ENCODE results near the gene SF3B6.

DNA sequence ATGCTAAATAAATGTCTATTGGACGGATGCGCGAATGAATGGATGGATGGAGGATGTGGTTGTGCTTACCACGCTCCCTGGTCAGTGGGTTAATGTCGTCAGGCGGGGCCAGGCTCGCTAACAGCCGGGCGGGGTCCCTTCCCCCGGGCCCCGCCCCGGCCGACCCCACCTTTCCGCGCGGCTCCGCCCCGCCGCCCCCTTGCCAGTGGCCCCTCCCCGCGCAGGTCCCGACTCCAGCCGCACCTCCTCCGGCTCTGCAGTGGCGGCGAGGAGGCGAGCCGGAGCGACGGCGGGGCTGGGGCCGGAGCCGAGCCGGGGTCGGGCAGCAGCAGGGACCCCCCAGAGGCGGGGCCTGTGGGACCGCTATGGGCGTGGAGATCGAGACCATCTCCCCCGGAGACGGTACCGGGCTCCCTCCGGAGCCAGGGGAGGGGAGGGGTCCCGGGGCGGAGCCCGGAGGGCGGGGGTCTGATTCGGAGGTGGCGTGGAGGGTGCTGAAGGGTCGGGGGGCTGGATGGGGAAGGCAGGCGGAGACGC, 26.6 kb downstream of the SF3B6 start, which contains the start of gene FKBP1B:
- TF ChIP-seq, protein P1, sequence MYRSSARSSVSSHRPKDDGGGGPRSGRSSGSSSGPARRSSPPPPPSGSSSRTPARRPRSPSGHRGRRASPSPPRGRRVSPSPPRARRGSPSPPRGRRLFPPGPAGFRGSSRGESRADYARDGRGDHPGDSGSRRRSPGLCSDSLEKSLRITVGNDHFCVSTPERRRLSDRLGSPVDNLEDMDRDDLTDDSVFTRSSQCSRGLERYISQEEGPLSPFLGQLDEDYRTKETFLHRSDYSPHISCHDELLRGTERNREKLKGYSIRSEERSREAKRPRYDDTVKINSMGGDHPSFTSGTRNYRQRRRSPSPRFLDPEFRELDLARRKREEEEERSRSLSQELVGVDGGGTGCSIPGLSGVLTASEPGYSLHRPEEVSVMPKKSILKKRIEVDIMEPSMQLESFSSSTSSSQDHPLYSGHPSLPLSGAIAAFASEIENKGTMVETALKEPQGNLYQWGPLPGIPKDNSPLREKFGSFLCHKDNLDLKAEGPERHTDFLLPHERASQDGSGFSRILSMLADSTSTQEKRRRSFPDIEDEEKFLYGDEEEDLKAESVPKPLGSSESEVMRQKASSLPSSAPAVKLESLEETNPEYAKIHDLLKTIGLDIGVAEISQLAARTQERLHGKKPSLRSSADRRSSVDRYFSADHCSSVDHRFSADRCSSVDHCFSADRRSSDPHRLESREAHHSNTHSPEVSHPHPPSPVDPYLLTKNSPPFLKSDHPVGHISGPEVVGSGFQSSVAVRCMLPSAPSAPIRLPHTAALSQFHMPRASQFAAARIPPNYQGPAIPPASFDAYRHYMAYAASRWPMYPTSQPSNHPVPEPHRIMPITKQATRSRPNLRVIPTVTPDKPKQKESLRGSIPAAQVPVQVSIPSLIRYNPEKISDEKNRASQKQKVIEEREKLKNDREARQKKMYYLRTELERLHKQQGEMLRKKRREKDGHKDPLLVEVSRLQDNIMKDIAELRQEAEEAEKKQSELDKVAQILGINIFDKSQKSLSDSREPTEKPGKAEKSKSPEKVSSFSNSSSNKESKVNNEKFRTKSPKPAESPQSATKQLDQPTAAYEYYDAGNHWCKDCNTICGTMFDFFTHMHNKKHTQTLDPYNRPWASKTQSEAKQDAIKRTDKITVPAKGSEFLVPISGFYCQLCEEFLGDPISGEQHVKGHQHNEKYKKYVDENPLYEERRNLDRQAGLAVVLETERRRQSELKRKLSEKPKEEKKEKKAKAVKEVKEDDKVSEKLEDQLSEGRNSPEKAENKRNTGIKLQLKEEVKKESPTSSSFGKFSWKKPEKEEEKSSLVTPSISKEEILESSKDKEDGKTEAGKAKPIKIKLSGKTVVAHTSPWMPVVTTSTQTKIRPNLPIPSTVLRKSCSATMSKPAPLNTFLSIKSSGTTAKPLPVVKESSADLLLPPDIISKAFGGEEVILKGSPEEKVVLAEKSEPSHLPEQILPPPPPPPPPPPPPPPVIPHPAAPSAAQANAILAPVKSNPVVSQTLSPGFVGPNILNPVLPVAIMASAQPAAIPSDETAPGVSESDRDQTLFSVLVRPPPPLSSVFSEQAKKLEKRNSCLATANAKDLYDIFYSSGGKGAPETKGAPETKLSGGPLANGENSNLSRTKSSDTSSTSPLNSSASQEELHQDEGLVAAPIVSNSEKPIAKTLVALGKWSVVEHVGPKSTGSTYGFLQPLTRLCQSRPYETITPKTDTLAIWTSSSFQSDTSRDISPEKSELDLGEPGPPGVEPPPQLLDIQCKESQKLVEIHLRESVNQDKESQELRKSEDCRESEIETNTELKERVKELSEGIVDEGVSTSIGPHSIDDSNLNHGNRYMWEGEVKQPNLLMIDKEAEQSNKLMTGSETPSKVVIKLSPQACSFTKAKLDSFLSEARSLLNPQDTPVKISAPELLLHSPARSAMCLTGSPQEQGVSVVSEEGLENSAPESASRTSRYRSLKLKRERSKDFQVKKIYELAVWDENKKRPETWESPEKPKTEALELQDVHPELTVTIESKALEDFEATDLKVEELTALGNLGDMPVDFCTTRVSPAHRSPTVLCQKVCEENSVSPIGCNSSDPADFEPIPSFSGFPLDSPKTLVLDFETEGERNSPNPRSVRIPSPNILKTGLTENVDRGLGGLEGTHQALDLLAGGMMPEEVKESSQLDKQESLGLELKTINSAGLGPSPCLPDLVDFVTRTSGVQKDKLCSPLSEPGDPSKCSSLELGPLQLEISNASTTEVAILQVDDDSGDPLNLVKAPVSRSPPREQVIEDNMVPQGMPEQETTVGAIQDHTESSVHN (IDR thresholded peaks at IDR 0.05; ENCODE audit: borderline replicate concordance in 1 of 2, low read depth in 1 of 2) = no peak
- TF ChIP-seq SMAD1 (IDR thresholded peaks at IDR 0.05; ENCODE audit: low read depth, low read length, partially characterized antibody) (no peak), EZH2 (IDR thresholded peaks at IDR 0.05; ENCODE audit: borderline replicate concordance, low read depth, low read length) (no peak), FOXA1 (IDR thresholded peaks at IDR 0.05; ENCODE audit: borderline replicate concordance) (no peak), CBX5 (IDR thresholded peaks at IDR 0.05; ENCODE audit: borderline replicate concordance, low read depth) (no peak), RAD21 (CRISPR knock-in tag; conservative IDR thresholded peaks at IDR 0.05 in 1 of 2, IDR thresholded peaks at IDR 0.05 in 1 of 2) (no peak), KLF13 (tag; IDR thresholded peaks at IDR 0.05; ENCODE audit: borderline replicate concordance, low read depth) (no peak), GTF2E2 (tag; IDR thresholded peaks at IDR 0.05) (no peak)
- TF ChIP-seq, protein P2, sequence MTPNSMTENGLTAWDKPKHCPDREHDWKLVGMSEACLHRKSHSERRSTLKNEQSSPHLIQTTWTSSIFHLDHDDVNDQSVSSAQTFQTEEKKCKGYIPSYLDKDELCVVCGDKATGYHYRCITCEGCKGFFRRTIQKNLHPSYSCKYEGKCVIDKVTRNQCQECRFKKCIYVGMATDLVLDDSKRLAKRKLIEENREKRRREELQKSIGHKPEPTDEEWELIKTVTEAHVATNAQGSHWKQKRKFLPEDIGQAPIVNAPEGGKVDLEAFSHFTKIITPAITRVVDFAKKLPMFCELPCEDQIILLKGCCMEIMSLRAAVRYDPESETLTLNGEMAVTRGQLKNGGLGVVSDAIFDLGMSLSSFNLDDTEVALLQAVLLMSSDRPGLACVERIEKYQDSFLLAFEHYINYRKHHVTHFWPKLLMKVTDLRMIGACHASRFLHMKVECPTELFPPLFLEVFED (CRISPR knock-in tag; conservative IDR thresholded peaks at IDR 0.05) = no peak

Measured in K562 (cell line).